MV-4-11 (cell line): Measurements from ENCODE around the gene DENND4B.

Experiments
- DNase-seq: peaks from one replicate; lab custom pipeline; 2025; lab: John Stamatoyannopoulos, UW

The DENND4B gene

GRCh38 chr1:153970346-153970745 is 23.8 kb upstream of the DENND4B start:
- DNase-seq: no peak

GRCh38 chr1:153968972-153969371 is 22.5 kb upstream of the DENND4B start:
- DNase-seq: no peak

GRCh38 chr1:153968408-153968807 is 21.9 kb upstream of the DENND4B start:
- DNase-seq: no peak

GRCh38 chr1:153968000-153968363 is 21.5 kb upstream of the DENND4B start:
- DNase-seq: no peak

- DNase-seq: peak; percentile 98
These were observed 20.8 kb upstream of the DENND4B start, which contains the start of gene CREB3L4 for GRCh38 chr1:153967107-153967999. Gene CREB3L4 (plus strand): TSS chr1:153967902. CDS start chr1:153968526, 624 bp downstream.

GRCh38 chr1:153963850-153964331 is 17.4 kb upstream of the DENND4B start:
- no peak for DNase-seq

GRCh38 chr1:153963030-153963849 is 16.7 kb upstream of the DENND4B start, which contains the start of gene SLC39A1:
Gene SLC39A1 (minus strand): TSS chr1:153963537. CDS start chr1:153962715, 822 bp downstream.
- DNase-seq: peak; percentile 93

GRCh38 chr1:153962088-153963029 is 15.8 kb upstream of the DENND4B start:
- peak; percentile 46 for DNase-seq

- DNase-seq: no peak
These were observed 14.9 kb upstream of the DENND4B start for GRCh38 chr1:153961421-153961820.

GRCh38 chr1:153960206-153960605 is 13.7 kb upstream of the DENND4B start:
- no peak for DNase-seq

GRCh38 chr1:153959454-153959853 is 12.9 kb upstream of the DENND4B start:
- DNase-seq: no peak

GRCh38 chr1:153958961-153959260 is 12.4 kb upstream of the DENND4B start:
- no peak for DNase-seq

GRCh38 chr1:153958111-153958960 is 11.8 kb upstream of the DENND4B start, which contains the start of gene CRTC2:
Gene CRTC2 (minus strand): TSS chr1:153958612. CDS start chr1:153958497, 115 bp downstream.
- DNase-seq: peak; percentile 99

GRCh38 chr1:153957744-153958110 is 11.2 kb upstream of the DENND4B start:
- peak; percentile 18 for DNase-seq

- DNase-seq: no peak
These were observed 10.6 kb upstream of the DENND4B start for GRCh38 chr1:153956997-153957715.

GRCh38 chr1:153954826-153955225 is 8.3 kb upstream of the DENND4B start:
- DNase-seq: no peak

- no peak for DNase-seq
These were observed 7.4 kb upstream of the DENND4B start for GRCh38 chr1:153953859-153954365.

GRCh38 chr1:153951801-153952200 is 5.3 kb upstream of the DENND4B start:
- no peak for DNase-seq

- no peak for DNase-seq
These were observed 4.7 kb upstream of the DENND4B start for GRCh38 chr1:153951183-153951582.
